ENCODE results near the gene SEC24B.
"Not testable (repeated sequence)": the region's sequence is repeated elsewhere in the genome, so short reads cannot be mapped to it uniquely, and the experiment has no call there.

Gene SEC24B

DNA sequence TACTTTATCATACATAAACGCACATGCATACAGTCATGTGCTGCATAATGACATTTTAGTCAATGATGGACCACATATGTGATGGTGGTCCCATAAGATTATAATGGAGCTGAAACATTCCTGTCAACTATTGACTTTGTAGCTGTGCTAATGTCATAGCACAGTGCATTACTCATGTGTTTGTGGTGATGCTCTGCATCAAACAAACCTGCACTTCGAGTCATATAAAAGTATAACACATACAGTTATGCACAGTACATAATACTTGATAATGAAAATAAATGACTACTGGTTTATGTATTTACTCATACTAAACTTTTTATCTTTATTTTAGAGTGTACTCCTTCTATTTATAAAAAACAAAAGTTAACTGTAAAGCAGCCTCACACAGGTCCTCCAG is 65.9 kb downstream of the SEC24B start:
- no peak overlapping the region for H3K27ac ChIP-seq
- TF ChIP-seq, protein P1, sequence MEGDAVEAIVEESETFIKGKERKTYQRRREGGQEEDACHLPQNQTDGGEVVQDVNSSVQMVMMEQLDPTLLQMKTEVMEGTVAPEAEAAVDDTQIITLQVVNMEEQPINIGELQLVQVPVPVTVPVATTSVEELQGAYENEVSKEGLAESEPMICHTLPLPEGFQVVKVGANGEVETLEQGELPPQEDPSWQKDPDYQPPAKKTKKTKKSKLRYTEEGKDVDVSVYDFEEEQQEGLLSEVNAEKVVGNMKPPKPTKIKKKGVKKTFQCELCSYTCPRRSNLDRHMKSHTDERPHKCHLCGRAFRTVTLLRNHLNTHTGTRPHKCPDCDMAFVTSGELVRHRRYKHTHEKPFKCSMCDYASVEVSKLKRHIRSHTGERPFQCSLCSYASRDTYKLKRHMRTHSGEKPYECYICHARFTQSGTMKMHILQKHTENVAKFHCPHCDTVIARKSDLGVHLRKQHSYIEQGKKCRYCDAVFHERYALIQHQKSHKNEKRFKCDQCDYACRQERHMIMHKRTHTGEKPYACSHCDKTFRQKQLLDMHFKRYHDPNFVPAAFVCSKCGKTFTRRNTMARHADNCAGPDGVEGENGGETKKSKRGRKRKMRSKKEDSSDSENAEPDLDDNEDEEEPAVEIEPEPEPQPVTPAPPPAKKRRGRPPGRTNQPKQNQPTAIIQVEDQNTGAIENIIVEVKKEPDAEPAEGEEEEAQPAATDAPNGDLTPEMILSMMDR (IDR thresholded peaks at IDR 0.05), result no peak
- no peak for TF ChIP-seq ZFX (IDR thresholded peaks at IDR 0.05; ENCODE audit: borderline replicate concordance)

DNA sequence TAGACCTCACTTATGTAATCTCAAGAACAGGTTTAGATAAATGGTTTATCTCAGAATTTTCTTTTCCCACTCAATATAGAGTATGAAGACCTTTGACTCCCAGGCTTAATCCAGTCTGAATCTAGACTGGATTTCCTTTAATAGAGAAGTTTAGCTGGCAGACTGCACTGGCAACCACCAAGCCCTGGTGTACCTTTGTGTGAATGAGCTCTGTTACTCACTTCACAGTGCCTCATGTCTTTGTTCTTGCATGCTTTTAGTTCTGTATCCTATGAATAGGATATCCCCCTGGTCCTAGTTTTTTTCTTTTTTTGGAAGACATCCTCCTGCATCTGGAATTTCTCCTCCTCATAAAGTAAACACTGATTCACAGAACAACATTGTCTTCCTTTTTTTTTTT is 73.3 kb downstream of the SEC24B start:
- H3K27ac ChIP-seq, result no peak overlapping the region

DNA sequence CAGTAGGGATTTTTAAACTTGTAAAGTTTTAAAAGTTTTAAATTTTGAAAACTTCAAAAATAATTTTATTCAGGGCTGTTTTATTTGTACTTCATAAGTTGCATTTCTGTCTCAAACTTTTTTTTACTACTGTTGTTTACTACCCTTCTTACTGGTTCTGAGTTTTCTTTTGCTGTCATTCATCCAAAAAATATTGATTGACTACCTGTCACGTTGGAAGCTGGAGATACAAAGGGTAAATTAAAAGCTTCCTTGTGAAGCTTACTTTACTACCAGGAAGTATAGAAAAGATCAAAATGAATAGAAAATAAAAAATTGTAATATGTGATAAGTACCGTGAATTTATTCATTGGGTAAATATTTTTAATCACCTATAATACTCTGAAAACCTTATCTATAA is 77.1 kb downstream of the SEC24B start:
- no peak overlapping the region for H3K27ac ChIP-seq
- TF ChIP-seq ZFX (IDR thresholded peaks at IDR 0.05; ENCODE audit: borderline replicate concordance), result no peak

More for the DNA sequence above, 73.3 kb downstream of the SEC24B start:
- no peak for TF ChIP-seq ZFX (IDR thresholded peaks at IDR 0.05; ENCODE audit: borderline replicate concordance)
- TF ChIP-seq, protein P1 (IDR thresholded peaks at IDR 0.05), result no peak

DNA sequence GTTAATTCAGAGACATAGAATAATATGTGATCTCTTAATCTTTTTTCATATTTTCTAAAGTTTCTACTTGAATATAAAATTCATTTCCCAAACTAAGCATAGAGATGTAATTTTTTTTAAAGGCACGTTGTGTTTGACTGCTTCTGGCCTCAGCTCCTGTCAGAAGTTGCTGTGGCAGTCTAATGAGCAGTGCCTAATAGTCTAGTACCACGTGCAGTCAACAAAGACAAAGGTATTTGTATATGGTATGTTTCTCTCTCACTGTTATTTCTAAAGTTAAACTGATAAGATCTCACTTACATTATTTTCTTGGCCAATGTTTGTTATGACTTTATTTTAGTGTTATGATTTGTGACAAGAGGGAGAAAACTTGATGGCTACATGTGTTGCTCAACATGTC is 77.8 kb downstream of the SEC24B start:
- TF ChIP-seq ZFX (IDR thresholded peaks at IDR 0.05; ENCODE audit: borderline replicate concordance), result no peak
- TF ChIP-seq, protein P1 (IDR thresholded peaks at IDR 0.05), result no peak
- H3K27ac ChIP-seq, result no peak overlapping the region

DNA sequence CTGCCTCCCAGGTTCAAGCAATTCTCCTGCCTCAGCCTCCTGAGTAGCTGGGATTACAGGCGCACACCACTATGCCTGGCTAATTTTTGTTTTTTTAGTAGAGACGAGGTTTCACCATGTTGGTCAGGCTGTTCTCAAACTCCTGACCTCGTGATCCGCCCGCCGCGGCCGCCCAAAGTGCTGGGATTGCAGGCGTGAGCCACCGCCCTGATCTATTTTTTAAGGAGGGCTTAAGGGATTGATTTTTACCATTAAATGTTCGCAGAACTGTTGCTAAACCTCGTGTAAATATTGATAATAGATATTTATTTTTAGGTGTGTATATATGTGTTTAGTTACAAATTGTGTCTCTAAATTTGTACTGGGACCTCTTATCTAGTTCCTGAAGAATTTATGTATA is 79.8 kb downstream of the SEC24B start:
- H3K27ac ChIP-seq, result not testable (repeated sequence)

DNA sequence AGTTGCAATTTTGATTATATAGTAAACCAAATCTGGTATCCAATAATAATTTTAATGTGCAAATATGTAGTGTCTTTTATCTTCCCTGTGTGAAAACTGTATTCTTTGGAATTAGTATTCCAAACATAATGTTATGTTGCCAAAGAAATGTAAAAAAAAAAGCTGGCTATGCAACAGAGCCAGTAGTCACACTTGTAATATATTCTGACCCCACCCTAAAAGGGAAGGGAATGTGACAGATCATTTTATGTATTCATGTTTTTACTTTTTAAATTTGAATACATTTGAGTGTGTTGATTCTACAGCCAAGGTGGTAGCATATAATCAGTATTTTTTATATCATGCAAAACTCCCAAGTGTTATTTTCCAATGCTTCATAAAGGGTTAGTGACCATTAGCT is 98.6 kb downstream of the SEC24B start:
- TF ChIP-seq, protein P1 (IDR thresholded peaks at IDR 0.05), result no peak
- TF ChIP-seq ZFX (IDR thresholded peaks at IDR 0.05; ENCODE audit: borderline replicate concordance), result no peak
- H3K27ac ChIP-seq, result no peak overlapping the region

DNA sequence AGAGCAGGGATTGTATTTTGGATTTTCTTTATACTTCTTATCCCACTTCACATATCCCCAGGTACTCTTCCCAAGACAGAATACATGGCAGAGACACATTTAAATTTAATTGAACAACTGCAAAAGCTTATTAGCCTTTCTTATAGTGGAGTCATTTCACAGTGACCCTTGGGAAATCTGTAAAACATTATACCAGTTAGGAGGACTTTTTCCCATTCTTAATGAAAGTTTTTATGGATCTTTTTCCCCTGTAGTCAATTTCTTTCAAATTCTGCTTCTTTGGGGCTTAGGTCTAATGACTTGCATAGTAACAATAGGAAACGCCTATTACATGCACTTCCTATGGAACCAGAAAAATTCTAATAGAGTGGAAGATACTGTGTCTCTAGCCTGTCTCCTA is 111.8 kb downstream of the SEC24B start:
- TF ChIP-seq, protein P1 (IDR thresholded peaks at IDR 0.05), result no peak
- TF ChIP-seq ZFX (IDR thresholded peaks at IDR 0.05; ENCODE audit: borderline replicate concordance), result no peak
- no peak overlapping the region for H3K27ac ChIP-seq

DNA sequence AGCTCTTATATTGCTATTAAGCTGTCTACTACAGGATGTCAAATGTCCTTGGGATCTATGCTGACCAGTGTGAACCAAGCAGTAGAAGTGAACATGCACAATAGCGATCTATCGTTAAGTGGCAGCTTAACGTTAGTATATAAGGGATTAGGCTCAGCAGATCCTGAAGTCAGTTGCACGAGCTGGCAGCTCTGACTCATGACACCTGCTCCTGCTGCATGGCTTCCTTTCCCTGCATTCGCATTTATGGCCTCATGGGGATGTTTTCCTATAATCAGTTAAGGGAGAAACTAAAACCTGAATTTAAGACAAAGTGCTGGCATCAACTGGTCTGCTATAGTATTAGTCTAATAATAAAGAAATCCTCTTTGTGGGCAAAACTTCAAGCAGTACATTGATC is 113.8 kb downstream of the SEC24B start:
- no peak overlapping the region for H3K27ac ChIP-seq
- TF ChIP-seq ZFX (IDR thresholded peaks at IDR 0.05; ENCODE audit: borderline replicate concordance), result no peak
- TF ChIP-seq, protein P1 (IDR thresholded peaks at IDR 0.05), result no peak

Measured in 22Rv1 (cell line).